ENCODE measurements around the gene MXD1. TPM values are rescaled to one million over a fixed set of nuclear protein-coding genes. Genes with fewer than 3 reads are reported as not detected.

The MXD1 gene
- total RNA-seq, 1 experiment from 2014 or later: 13.3 TPM

DNA sequence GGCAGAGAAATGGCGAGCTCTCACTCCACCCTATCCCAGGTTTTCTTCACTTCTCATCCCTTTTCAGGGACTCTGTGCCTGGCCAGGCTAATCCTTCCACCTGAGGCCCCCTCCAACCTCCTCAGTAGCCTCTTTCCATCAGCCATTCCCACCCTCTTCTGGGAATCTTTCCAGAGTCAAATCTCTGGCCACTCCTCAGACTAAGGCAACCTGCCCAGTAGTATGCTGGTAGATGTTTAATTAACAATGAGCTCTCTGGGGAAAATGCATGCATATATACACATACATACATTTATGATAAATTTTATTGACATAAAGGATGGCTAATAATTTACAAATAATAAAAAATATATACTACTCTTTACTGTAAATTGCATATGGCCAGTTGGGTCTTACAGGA lies 57.9 kb downstream of the MXD1 start:
- H3K9me3 Mint-ChIP-seq (ENCODE audit: low read depth, unreplicated experiment): no peaks in the 10 kb centered on the region
- H3K27me3 Mint-ChIP-seq (ENCODE audit: unreplicated experiment): peaks cover 19% of the 10 kb centered on the region
- CTCF ChIA-PET: no interaction called here
- intact Hi-C loops (cut with micrococcal nuclease; ENCODE audit: unreplicated experiment): no loop called here
- H3K36me3 Mint-ChIP-seq (ENCODE audit: insufficient read depth, unreplicated experiment): no peaks in the 10 kb centered on the region
- no peak for DNase-seq
- BruUV-seq (replicated peaks): no TSS peak
- TF ChIP-seq, protein P1, sequence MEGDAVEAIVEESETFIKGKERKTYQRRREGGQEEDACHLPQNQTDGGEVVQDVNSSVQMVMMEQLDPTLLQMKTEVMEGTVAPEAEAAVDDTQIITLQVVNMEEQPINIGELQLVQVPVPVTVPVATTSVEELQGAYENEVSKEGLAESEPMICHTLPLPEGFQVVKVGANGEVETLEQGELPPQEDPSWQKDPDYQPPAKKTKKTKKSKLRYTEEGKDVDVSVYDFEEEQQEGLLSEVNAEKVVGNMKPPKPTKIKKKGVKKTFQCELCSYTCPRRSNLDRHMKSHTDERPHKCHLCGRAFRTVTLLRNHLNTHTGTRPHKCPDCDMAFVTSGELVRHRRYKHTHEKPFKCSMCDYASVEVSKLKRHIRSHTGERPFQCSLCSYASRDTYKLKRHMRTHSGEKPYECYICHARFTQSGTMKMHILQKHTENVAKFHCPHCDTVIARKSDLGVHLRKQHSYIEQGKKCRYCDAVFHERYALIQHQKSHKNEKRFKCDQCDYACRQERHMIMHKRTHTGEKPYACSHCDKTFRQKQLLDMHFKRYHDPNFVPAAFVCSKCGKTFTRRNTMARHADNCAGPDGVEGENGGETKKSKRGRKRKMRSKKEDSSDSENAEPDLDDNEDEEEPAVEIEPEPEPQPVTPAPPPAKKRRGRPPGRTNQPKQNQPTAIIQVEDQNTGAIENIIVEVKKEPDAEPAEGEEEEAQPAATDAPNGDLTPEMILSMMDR (IDR thresholded peaks at IDR 0.05; ENCODE audit: unreplicated experiment): no peak
- no peak overlapping the region for H3K4me3 Mint-ChIP-seq (ENCODE audit: low read depth, unreplicated experiment)
- H3K4me1 Mint-ChIP-seq (ENCODE audit: low read depth, unreplicated experiment): no peaks in the 10 kb centered on the region
- no peak overlapping the region for H3K27ac Mint-ChIP-seq (ENCODE audit: unreplicated experiment)

DNA sequence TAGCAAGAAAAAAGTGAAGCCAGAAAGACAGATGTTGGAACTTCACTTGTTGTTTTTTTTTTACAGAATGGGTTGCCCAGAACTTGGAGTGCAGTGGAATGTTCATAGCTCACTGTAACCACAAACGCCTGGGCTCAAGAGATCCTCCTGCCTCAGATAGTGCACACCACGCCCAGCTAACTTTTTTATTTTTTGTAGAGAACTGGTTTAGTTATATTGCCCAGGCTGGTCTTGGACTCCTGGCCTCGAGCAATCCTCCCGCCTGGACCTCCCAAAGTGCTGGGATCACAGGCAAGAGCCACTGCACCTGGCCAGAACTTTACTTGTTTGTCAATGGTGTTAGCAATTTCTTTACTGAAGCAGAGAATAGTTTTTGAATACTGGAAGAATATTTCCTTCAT lies 58.4 kb downstream of the MXD1 start:
- intact Hi-C loops (cut with micrococcal nuclease; ENCODE audit: unreplicated experiment): no loop called here
- TF ChIP-seq, protein P1 (IDR thresholded peaks at IDR 0.05; ENCODE audit: unreplicated experiment): no peak
- no peaks in the 10 kb centered on the region for H3K4me1 Mint-ChIP-seq (ENCODE audit: low read depth, unreplicated experiment)
- no peaks in the 10 kb centered on the region for H3K36me3 Mint-ChIP-seq (ENCODE audit: insufficient read depth, unreplicated experiment)
- no peak overlapping the region for H3K27ac Mint-ChIP-seq (ENCODE audit: unreplicated experiment)
- no TSS peak for BruUV-seq (replicated peaks)
- CTCF ChIA-PET: no interaction called here
- H3K4me3 Mint-ChIP-seq (ENCODE audit: low read depth, unreplicated experiment): no peak overlapping the region
- no peaks in the 10 kb centered on the region for H3K9me3 Mint-ChIP-seq (ENCODE audit: low read depth, unreplicated experiment)
- H3K27me3 Mint-ChIP-seq (ENCODE audit: unreplicated experiment): peaks cover 19% of the 10 kb centered on the region
- DNase-seq: no peak

DNA sequence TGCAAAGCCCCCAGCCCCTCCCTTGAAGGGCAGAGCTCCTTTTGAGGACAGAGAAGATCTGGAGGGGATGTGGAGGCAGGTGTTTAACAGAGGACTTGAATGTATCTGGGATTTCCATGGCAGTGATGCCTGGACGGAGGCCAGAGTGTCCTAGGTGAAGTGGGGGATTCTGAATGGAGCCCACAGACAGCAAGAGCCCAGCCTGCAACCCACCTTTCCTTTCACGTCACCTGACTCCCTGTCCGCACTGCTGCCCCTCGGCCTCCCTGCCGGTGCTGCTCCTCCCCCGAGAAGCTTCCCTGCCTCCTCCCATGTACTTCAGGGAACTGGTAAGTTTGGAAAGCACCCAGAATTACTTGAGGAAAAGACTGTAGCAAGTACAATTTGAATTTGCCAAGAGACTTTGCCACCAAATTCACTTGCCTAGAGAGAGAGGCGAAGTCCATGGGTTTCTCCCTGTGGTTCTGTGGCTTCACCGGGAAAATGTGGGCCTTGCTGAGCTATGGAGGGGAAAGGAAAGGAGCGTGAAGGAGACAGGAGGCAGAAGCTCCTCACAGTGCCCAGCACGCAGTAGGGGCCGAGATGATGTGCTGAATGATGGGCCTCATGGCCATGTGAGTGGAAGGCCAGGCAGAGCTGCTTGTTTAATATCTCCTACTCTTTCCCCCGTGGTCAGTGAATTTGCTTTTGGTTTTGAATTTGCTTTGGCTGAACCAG lies 60.4 kb downstream of the MXD1 start:
- intact Hi-C loops (cut with micrococcal nuclease; ENCODE audit: unreplicated experiment): no loop called here
- Mint-ChIP-seq H3K27ac (ENCODE audit: unreplicated experiment) (no peak overlapping the region), H3K4me1 (ENCODE audit: low read depth, unreplicated experiment) (no peaks in the 10 kb centered on the region), H3K36me3 (ENCODE audit: insufficient read depth, unreplicated experiment) (no peaks in the 10 kb centered on the region), H3K9me3 (ENCODE audit: low read depth, unreplicated experiment) (no peaks in the 10 kb centered on the region), H3K4me3 (ENCODE audit: low read depth, unreplicated experiment) (no peak overlapping the region), H3K27me3 (ENCODE audit: unreplicated experiment) (peaks cover 5% of the 10 kb centered on the region)
- TF ChIP-seq, protein P1 (IDR thresholded peaks at IDR 0.05; ENCODE audit: unreplicated experiment): no peak
- BruUV-seq (replicated peaks): no TSS peak
- CTCF ChIA-PET: no interaction called here
- no peak for DNase-seq

DNA sequence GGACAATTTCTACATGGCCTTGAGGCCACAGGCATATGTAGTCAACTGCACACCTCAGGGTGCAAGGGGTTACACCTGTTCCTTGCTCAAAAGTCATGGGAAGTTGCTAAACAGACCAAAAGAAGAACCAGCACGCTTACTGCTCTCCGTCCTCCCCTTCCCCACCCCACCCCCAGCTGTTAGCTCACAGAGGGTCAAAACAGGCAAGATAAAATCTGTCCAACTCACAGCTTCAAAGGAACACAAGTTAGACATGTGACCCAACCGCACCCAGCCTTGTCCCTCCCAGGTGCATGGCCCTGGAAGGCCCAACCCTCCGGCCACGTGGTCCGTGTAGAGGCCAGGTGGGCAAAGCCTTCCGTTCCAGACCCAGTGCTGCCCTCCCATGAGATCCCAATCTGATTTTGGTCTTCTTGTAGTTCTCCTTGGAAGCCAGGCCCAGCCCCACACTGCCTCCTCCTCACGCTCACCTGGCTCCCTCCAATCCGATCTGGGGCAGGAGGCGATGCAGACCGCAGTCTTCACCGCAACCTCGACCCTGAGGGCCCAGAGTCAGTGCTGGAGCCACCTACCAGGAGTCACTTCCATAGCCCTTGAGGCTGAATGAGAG lies 61.0 kb downstream of the MXD1 start:
- H3K36me3 Mint-ChIP-seq (ENCODE audit: insufficient read depth, unreplicated experiment): no peaks in the 10 kb centered on the region
- H3K4me1 Mint-ChIP-seq (ENCODE audit: low read depth, unreplicated experiment): no peaks in the 10 kb centered on the region
- H3K9me3 Mint-ChIP-seq (ENCODE audit: low read depth, unreplicated experiment): no peaks in the 10 kb centered on the region
- no peak overlapping the region for H3K27ac Mint-ChIP-seq (ENCODE audit: unreplicated experiment)
- TF ChIP-seq, protein P1 (IDR thresholded peaks at IDR 0.05; ENCODE audit: unreplicated experiment): no peak
- intact Hi-C loops (cut with micrococcal nuclease; ENCODE audit: unreplicated experiment): no loop called here
- no peaks in the 10 kb centered on the region for H3K27me3 Mint-ChIP-seq (ENCODE audit: unreplicated experiment)
- BruUV-seq (replicated peaks): no TSS peak
- no peak overlapping the region for H3K4me3 Mint-ChIP-seq (ENCODE audit: low read depth, unreplicated experiment)
- CTCF ChIA-PET: no interaction called here
- no peak for DNase-seq

Data from Calu3 (cell line).